B cell (primary cell): ENCODE measurements around the gene ATXN2.

Source experiments
- EZH2 ChIP-seq: IDR thresholded peaks from 2 replicates; pipeline ENCODE4 v1.6.1; 2012; ENCODE audit warnings: borderline replicate concordance, low read depth, mild to moderate bottlenecking, moderate library complexity, low read length; ENCODE audit not compliant: insufficient read depth, poor library complexity, severe bottlenecking
- TF ChIP-seq, protein P1 (sequence below): fragments of 200-600 bp; IDR thresholded peaks from one replicate; pipeline ENCODE4 v1.8.0; 2022; ENCODE audit warnings: antibody characterized with exemption, mild to moderate bottlenecking

DNA sequence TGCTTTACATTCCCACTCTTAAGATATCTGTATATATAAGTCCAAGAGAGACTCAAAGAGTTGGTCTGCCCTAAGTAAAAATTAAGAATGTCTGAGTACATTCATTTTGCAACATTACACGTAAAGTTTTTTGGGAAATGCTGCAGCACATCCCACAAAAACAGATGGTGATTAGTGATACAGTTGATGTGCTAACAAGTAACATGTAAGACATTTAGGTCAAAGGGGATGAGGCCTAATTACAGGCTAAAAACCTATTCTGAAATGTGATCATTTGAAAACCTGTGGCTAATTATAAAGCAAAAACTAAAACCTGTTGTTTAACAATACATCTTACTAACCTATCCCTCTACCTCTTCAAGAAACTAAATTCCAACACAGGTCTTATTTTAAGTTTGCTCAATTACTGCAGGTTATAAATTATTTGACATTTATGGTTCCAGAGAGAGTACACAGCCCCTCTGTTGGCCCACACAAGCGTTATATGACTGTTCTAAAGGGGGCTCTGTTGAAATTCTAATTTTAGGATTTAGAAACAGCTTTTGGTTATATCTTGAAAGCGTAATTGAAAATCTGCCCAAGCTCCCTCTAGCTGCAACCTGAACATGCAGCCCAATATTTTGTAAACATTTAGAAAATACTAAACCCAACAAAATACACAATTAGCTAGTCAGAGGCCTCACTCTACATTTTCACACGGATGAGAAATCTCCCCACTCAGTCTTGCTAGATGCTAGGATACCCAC, 43.7 kb upstream of the ATXN2 start:
- TF ChIP-seq, protein P1, sequence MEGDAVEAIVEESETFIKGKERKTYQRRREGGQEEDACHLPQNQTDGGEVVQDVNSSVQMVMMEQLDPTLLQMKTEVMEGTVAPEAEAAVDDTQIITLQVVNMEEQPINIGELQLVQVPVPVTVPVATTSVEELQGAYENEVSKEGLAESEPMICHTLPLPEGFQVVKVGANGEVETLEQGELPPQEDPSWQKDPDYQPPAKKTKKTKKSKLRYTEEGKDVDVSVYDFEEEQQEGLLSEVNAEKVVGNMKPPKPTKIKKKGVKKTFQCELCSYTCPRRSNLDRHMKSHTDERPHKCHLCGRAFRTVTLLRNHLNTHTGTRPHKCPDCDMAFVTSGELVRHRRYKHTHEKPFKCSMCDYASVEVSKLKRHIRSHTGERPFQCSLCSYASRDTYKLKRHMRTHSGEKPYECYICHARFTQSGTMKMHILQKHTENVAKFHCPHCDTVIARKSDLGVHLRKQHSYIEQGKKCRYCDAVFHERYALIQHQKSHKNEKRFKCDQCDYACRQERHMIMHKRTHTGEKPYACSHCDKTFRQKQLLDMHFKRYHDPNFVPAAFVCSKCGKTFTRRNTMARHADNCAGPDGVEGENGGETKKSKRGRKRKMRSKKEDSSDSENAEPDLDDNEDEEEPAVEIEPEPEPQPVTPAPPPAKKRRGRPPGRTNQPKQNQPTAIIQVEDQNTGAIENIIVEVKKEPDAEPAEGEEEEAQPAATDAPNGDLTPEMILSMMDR = no peak
- TF ChIP-seq EZH2 = no peak
